ENCODE data around the gene PKP4.

DNA sequence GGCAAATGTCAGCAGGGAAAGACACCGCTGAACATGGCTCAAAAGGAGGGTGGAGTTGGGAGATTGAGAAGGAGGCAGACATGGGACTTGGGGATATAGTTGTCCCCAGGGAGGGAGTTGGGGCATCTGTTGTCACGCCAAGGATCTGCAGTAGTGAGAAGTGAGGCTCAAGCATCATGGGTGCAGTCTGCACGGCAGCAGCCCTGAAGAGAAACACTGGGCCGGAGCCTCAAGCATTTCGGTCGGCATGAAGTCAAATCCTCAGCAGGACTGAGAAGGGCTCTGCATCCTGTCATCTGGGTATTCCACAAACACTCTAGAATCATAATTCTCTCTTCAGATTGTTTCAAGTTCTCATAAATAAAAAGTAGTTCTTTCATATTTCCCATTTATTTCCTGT, 205.7 kb downstream of the PKP4 start:
- no peak for TF ChIP-seq EZH2 (IDR thresholded peaks at IDR 0.05; ENCODE audit: low read length, unreplicated experiment)
- TF ChIP-seq, protein P1, sequence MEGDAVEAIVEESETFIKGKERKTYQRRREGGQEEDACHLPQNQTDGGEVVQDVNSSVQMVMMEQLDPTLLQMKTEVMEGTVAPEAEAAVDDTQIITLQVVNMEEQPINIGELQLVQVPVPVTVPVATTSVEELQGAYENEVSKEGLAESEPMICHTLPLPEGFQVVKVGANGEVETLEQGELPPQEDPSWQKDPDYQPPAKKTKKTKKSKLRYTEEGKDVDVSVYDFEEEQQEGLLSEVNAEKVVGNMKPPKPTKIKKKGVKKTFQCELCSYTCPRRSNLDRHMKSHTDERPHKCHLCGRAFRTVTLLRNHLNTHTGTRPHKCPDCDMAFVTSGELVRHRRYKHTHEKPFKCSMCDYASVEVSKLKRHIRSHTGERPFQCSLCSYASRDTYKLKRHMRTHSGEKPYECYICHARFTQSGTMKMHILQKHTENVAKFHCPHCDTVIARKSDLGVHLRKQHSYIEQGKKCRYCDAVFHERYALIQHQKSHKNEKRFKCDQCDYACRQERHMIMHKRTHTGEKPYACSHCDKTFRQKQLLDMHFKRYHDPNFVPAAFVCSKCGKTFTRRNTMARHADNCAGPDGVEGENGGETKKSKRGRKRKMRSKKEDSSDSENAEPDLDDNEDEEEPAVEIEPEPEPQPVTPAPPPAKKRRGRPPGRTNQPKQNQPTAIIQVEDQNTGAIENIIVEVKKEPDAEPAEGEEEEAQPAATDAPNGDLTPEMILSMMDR (conservative IDR thresholded peaks at IDR 0.05; ENCODE audit: low read depth, low read length): no peak
